ENCODE data around the gene BARHL1. TPM values are rescaled to one million over a fixed set of nuclear protein-coding genes. Genes with fewer than 3 reads are reported as not detected.

The BARHL1 gene
- total RNA-seq, 4 donors from 2014 or later: not detected

- peaks cover 0 to 30% (median 7%) of the 10 kb centered on the region in 4 donors for H3K4me1 ChIP-seq
- no peak for DNase-seq
- peaks cover 0 to 8% (median 0%) of the 10 kb centered on the region in 4 donors for H3K9me3 ChIP-seq
These were observed 3.8 kb downstream of the BARHL1 start for GRCh38 chr9:132585954-132586829.

GRCh38 chr9:132586830-132587591 lies 4.6 kb downstream of the BARHL1 start:
- Histone ChIP-seq H3K27me3 (peaks cover 0 to 85% of the 10 kb centered on the region in 2 donors), H3K9me3 (peaks cover 0 to 8% (median 0%) of the 10 kb centered on the region in 4 donors), H3K4me1 (peaks cover 0 to 23% (median 7%) of the 10 kb centered on the region in 4 donors), H3K4me3 (no peak overlapping the region), H3K36me3 (no peaks in the 10 kb centered on the region), H3K27ac (no peak overlapping the region)
- TF ChIP-seq POLR2A (IDR thresholded peaks at IDR 0.05): no peak
- TF ChIP-seq CTCF (IDR thresholded peaks at IDR 0.05): no peak
- DNase-seq: no peak

More at GRCh38 chr9:132585954-132586829, 3.8 kb downstream of the BARHL1 start:
- Histone ChIP-seq H3K36me3 (no peaks in the 10 kb centered on the region), H3K27me3 (peaks cover 0 to 93% of the 10 kb centered on the region in 2 donors), H3K27ac (no peak overlapping the region), H3K4me3 (no peak overlapping the region)
- TF ChIP-seq CTCF (IDR thresholded peaks at IDR 0.05) (no peak), POLR2A (IDR thresholded peaks at IDR 0.05) (no peak)

GRCh38 chr9:132587592-132587955 lies 5.2 kb downstream of the BARHL1 start:
- DNase-seq: no peak
- no peak overlapping the region for H3K27ac ChIP-seq
- H3K27me3 ChIP-seq: peaks cover 0 to 79% of the 10 kb centered on the region in 2 donors
- no peaks in the 10 kb centered on the region for H3K36me3 ChIP-seq
- H3K9me3 ChIP-seq: peaks cover 0 to 6% (median 0%) of the 10 kb centered on the region in 4 donors
- peaks cover 0 to 17% (median 7%) of the 10 kb centered on the region in 4 donors for H3K4me1 ChIP-seq
- H3K4me3 ChIP-seq: no peak overlapping the region
- TF ChIP-seq CTCF (IDR thresholded peaks at IDR 0.05): no peak
- TF ChIP-seq POLR2A (IDR thresholded peaks at IDR 0.05): no peak

GRCh38 chr9:132588098-132588497 lies 5.7 kb downstream of the BARHL1 start:
- H3K4me1 ChIP-seq: peaks cover 0 to 17% (median 7%) of the 10 kb centered on the region in 4 donors
- H3K9me3 ChIP-seq: peaks cover 0 to under 1% (median 0%) of the 10 kb centered on the region in 4 donors
- TF ChIP-seq POLR2A (IDR thresholded peaks at IDR 0.05) (no peak), CTCF (IDR thresholded peaks at IDR 0.05) (no peak)
- peaks cover 0 to 74% of the 10 kb centered on the region in 2 donors for H3K27me3 ChIP-seq
- no peak for DNase-seq
- H3K27ac ChIP-seq: no peak overlapping the region
- H3K4me3 ChIP-seq: no peak overlapping the region
- H3K36me3 ChIP-seq: no peaks in the 10 kb centered on the region

- Histone ChIP-seq H3K4me3 (no peak overlapping the region), H3K27me3 (peaks cover 0 to 69% of the 10 kb centered on the region in 2 donors), H3K4me1 (peaks cover 0 to 17% (median 7%) of the 10 kb centered on the region in 4 donors), H3K36me3 (no peaks in the 10 kb centered on the region), H3K27ac (no peak overlapping the region), H3K9me3 (no peaks in the 10 kb centered on the region)
- DNase-seq: no peak
- TF ChIP-seq CTCF (IDR thresholded peaks at IDR 0.05) (no peak), POLR2A (IDR thresholded peaks at IDR 0.05) (no peak)
These were observed 6.2 kb downstream of the BARHL1 start for GRCh38 chr9:132588501-132589147.

Data from Peyer's patch (tissue), 4 donors.